ENCODE results near the gene IRF3. TPM values are rescaled to one million over a fixed set of nuclear protein-coding genes. Genes with fewer than 3 reads are reported as not detected.

The IRF3 gene
- total RNA-seq, 2 donors from 2014 or later = 150 to 218 TPM

DNA sequence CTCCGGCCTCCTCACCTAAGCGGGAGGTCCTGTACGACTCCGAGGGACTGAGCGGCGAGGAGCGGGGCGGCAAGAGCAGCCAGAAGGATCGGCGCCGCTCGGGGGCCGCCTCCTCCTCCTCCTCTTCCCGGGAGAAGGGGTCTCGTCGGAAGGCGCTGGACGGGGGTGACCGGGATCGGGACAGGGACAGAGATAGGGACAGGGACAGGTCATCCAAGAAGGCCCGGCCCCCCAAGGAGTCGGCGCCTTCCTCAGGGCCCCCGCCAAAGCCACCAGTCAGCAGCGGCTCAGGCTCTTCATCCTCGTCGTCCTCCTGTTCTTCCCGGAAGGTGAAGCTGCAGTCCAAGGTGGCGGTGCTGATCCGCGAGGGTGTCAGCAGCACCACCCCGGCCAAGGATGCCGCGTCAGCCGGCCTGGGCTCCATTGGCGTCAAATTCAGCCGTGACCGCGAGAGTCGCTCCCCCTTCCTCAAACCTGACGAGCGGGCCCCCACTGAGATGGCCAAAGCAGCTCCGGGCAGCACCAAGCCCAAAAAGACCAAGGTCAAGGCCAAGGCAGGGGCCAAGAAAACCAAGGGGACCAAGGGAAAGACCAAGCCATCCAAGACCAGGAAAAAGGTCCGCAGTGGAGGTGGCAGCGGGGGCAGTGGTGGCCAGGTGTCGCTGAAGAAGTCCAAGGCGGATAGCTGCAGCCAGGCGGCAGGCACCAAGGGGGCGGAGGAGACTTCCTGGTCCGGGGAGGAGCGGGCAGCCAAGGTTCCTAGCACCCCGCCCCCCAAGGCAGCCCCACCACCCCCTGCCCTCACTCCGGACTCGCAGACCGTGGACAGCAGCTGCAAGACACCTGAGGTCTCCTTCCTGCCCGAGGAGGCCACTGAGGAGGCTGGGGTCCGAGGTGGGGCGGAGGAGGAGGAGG is 12.8 kb downstream of the IRF3 start:
- Mint-ChIP-seq H3K4me1 (no peaks in the 10 kb centered on the region), H3K27ac (no peak overlapping the region), H3K9me3 (no peaks in the 10 kb centered on the region), H3K4me3 (no peak overlapping the region), H3K36me3 (ENCODE audit: low read depth) (peaks cover 73% of the 10 kb centered on the region), H3K27me3 (no peaks in the 10 kb centered on the region)
- no peak for ATAC-seq (replicated peaks)

- no peak for ATAC-seq (replicated peaks)
- Mint-ChIP-seq H3K27me3 (no peaks in the 10 kb centered on the region), H3K36me3 (ENCODE audit: low read depth) (peaks cover 75% of the 10 kb centered on the region), H3K4me1 (peaks cover under 1% of the 10 kb centered on the region), H3K9me3 (no peaks in the 10 kb centered on the region), H3K4me3 (no peak overlapping the region), H3K27ac (no peak overlapping the region)
Measured at GRCh38 chr19:49651820-49652550, 13.7 kb downstream of the IRF3 start.

DNA sequence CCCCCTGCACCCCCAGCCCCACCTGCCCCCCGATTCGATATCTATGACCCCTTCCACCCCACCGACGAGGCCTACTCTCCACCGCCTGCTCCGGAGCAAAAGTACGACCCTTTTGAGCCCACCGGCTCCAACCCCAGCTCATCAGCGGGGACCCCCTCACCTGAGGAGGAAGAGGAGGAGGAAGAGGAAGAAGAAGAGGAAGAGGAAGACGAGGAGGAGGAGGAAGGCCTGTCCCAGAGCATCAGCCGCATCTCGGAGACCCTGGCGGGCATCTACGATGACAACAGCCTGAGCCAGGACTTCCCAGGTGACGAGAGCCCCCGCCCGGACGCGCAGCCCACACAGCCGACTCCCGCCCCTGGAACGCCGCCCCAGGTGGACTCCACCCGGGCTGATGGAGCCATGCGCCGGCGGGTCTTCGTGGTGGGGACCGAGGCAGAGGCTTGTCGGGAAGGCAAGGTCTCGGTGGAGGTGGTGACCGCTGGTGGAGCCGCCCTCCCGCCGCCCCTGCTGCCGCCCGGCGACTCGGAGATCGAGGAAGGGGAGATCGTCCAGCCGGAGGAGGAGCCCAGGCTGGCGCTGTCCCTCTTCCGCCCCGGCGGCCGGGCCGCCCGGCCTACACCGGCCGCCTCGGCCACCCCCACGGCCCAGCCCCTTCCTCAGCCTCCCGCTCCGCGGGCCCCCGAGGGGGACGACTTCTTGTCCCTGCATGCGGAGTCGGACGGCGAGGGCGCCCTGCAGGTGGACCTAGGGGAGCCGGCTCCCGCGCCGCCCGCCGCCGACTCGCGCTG is 14.4 kb downstream of the IRF3 start:
- ATAC-seq (replicated peaks) = no peak
- H3K4me1 Mint-ChIP-seq = peaks cover 4% of the 10 kb centered on the region
- no peaks in the 10 kb centered on the region for H3K9me3 Mint-ChIP-seq
- no peaks in the 10 kb centered on the region for H3K27me3 Mint-ChIP-seq
- no peak overlapping the region for H3K4me3 Mint-ChIP-seq
- H3K36me3 Mint-ChIP-seq (ENCODE audit: low read depth) = peaks cover 75% of the 10 kb centered on the region
- H3K27ac Mint-ChIP-seq = no peak overlapping the region

DNA sequence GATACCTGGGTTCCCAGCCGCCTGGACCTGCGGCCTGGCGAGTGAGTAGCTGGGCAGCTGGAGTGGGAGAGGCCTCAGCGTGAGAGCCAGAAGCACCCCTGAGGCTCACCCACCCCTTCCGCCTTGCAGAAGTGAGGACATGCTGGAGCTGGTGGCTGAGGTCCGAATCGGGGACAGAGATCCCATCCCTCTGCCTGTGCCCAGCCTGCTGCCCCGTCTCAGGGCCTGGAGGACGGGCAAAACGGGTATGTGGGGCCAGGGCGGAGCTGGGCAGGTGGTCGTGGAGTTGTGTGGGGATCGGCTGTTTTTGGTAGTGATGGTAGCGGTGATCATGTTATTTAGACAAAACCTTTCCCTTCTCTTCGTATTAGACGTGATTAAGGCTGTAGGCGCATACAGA is 19.1 kb downstream of the IRF3 start:
- H3K4me1 Mint-ChIP-seq = peaks cover 25% of the 10 kb centered on the region
- no peak overlapping the region for H3K27ac Mint-ChIP-seq
- H3K9me3 Mint-ChIP-seq = no peaks in the 10 kb centered on the region
- no peak for ATAC-seq (replicated peaks)
- no peaks in the 10 kb centered on the region for H3K27me3 Mint-ChIP-seq
- no peak overlapping the region for H3K4me3 Mint-ChIP-seq
- H3K36me3 Mint-ChIP-seq (ENCODE audit: low read depth) = peaks cover 67% of the 10 kb centered on the region

DNA sequence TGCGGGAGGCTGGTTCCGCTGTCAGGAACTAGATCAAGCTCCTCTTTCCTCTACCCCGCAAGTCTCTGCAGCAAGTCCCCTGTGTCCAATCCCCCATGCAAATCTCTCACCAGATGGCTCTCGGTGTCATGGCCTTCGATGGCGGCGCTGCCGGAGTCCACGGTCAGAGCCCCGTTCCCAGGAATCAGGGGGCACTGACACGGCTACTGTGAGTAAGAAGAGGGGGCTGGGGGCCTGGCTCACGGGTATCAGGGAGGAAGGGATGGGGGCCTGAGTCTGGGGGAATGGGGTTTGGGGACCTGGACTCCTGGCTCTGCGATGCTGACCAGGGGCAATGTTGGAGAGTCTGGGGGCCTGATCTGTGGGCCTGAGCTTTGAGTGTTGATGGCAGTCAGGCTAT is 19.7 kb downstream of the IRF3 start:
- Mint-ChIP-seq H3K9me3 (no peaks in the 10 kb centered on the region), H3K27me3 (no peaks in the 10 kb centered on the region), H3K4me1 (peaks cover 25% of the 10 kb centered on the region), H3K27ac (peak overlapping the region; percentile 41), H3K4me3 (no peak overlapping the region), H3K36me3 (ENCODE audit: low read depth) (peaks cover 70% of the 10 kb centered on the region)
- no peak for ATAC-seq (replicated peaks)

- H3K4me1 Mint-ChIP-seq = peaks cover 25% of the 10 kb centered on the region
- peak overlapping the region; percentile 41 for H3K27ac Mint-ChIP-seq
- H3K27me3 Mint-ChIP-seq = no peaks in the 10 kb centered on the region
- no peaks in the 10 kb centered on the region for H3K9me3 Mint-ChIP-seq
- peaks cover 74% of the 10 kb centered on the region for H3K36me3 Mint-ChIP-seq (ENCODE audit: low read depth)
- H3K4me3 Mint-ChIP-seq = no peak overlapping the region
- no peak for ATAC-seq (replicated peaks)
Measured at GRCh38 chr19:49645592-49645991, 20.1 kb downstream of the IRF3 start.

DNA sequence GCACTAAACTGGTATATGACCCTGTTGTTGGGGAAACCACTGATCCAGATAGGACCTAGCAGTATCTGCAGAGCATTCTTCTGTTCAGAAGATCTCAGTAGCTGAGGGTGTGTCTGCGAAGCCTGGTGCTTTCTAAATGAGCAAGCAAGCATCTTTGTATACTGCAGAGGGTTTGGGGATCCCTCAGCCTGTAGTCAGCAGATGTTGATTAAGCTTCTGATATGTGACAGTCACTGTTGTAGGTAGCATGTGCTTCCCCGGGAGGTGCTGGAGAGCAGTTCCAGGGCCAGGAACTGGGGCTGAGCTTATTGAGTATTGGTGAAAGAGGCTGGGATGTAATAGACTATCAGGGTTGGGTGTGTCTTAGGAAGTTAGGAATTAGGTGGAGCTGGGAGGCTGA is 22.2 kb downstream of the IRF3 start:
- no peaks in the 10 kb centered on the region for H3K9me3 Mint-ChIP-seq
- peak overlapping the region; percentile 98 for H3K27ac Mint-ChIP-seq
- H3K4me1 Mint-ChIP-seq = peaks cover 33% of the 10 kb centered on the region
- no peaks in the 10 kb centered on the region for H3K27me3 Mint-ChIP-seq
- peaks cover 61% of the 10 kb centered on the region for H3K36me3 Mint-ChIP-seq (ENCODE audit: low read depth)
- peak overlapping the region; percentile 99 for H3K4me3 Mint-ChIP-seq
- ATAC-seq (replicated peaks) = no peak

DNA sequence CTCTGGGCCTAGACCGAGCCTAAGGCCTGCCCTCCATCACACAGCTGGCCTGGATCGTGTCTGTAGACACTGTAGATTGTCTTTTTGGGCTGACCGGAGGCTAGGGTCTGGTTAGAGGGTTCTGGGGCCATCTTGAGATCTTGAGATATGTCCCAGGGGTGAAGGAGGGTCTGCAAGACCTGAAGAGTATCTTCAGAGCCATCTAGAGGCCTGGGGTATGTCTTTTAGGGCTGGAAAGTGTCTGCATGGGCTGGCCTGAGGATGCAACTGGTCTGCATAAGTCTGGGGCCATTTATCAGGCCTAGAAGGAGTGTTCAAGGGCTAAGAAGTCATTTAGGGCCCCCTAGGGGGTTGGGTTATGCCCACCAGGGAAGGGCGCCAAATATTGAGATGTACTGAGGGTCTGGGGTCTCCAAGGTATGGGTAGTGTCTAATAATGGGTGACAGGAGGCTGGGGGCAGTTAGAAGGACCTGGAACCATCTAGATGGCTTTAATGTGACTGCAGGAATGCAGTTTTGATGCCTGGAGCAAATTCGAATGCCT is 23.1 kb downstream of the IRF3 start:
- ATAC-seq (replicated peaks) = no peak
- Mint-ChIP-seq H3K27me3 (no peaks in the 10 kb centered on the region), H3K36me3 (ENCODE audit: low read depth) (peaks cover 52% of the 10 kb centered on the region), H3K4me3 (peak overlapping the region; percentile 99), H3K9me3 (no peaks in the 10 kb centered on the region), H3K27ac (peak overlapping the region; percentile 98), H3K4me1 (peaks cover 39% of the 10 kb centered on the region)

DNA sequence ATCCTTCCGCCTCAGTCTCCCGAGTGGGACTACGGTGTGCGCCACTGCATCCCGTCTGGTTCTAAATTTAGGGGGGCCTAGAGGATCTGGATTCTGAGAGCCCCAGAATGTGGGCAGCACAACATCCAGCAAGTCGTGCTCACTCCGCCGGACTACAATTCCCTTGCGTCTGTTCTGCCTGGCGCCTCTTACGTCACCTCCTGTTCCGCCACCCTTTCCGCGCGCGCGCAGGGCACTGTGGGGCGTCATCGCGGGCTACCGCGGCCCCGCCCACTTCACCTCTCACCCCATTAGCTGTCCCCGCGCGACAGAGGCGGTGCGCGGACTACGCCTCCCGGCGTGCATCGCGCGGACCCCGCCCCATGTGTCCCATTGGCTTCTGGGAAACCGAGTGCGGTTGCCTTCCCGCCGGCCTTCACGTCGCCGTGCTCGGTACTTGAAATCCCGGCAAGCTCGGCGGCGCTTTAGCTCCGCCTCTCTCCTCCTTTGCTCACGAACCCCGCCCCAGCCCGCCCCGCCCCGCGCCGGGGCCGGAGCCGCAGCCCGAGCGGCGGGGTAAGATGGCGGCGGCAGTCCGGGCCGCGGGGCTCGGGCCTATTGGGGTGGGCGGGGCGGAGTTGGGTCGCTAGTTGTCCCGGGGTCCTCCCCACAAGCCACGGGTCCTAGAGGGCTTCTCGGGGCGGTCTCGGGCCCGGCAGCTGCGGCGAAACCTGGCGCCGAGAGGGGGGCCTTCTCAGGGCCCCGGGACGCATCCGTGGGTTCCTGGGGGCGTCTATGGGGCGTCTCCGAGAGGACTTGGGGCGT is 23.8 kb downstream of the IRF3 start, which contains the start of gene SCAF1:
SCAF1 (plus strand) TSS at position 522 of the 804 bp plus-strand sequence. CDS start 2,818 bp downstream, outside the sequence.
- Mint-ChIP-seq H3K4me3 (peak within 1 kb of the TSS; percentile 99), H3K27ac (peak within 1 kb of the TSS; percentile 98), H3K4me1 (peaks cover 39% of the 10 kb centered on the region), H3K27me3 (no peaks in the 10 kb centered on the region), H3K9me3 (no peaks in the 10 kb centered on the region), H3K36me3 (ENCODE audit: low read depth) (peaks cover 45% of the 10 kb centered on the region)
- ATAC-seq (replicated peaks) = peak; percentile 70

- peak; percentile 75 for ATAC-seq (replicated peaks)
- Mint-ChIP-seq H3K4me1 (peaks cover 42% of the 10 kb centered on the region), H3K27me3 (no peaks in the 10 kb centered on the region), H3K9me3 (no peaks in the 10 kb centered on the region), H3K4me3 (peak within 1 kb of the TSS; percentile 99), H3K27ac (peak within 1 kb of the TSS; percentile 98), H3K36me3 (ENCODE audit: low read depth) (peaks cover 29% of the 10 kb centered on the region)
Measured at GRCh38 chr19:49640113-49640898, 25.4 kb downstream of the IRF3 start, which contains the start of gene RRAS. Gene RRAS (minus strand): TSS chr19:49640143. CDS start chr19:49640098, 45 bp downstream.

- peaks cover 41% of the 10 kb centered on the region for H3K4me1 Mint-ChIP-seq
- peaks cover 26% of the 10 kb centered on the region for H3K36me3 Mint-ChIP-seq (ENCODE audit: low read depth)
- no peak for ATAC-seq (replicated peaks)
- no peaks in the 10 kb centered on the region for H3K9me3 Mint-ChIP-seq
- peak overlapping the region; percentile 98 for H3K27ac Mint-ChIP-seq
- H3K4me3 Mint-ChIP-seq = peak overlapping the region; percentile 99
- H3K27me3 Mint-ChIP-seq = no peaks in the 10 kb centered on the region
Measured at GRCh38 chr19:49639401-49640112, 26.1 kb downstream of the IRF3 start.
